ENCODE measurements around the gene RANBP1. TPM values are rescaled to one million over a fixed set of nuclear protein-coding genes. Genes with fewer than 3 reads are reported as not detected.

The RANBP1 gene
- total and polyA plus RNA-seq, 2 donors (not counting 1 experiment from before 2014, with no cell fraction given): 67.0 to 77.6 TPM

GRCh38 chr22:20160041-20160440, 44.1 kb downstream of the RANBP1 start:
- POLR2A ChIA-PET: no interaction called here
- H3K9me3 Mint-ChIP-seq (ENCODE audit: insufficient read depth): no peaks in the 10 kb centered on the region

GRCh38 chr22:20164863-20165262, 49.0 kb downstream of the RANBP1 start:
- no peak overlapping the region for H3K4me3 ChIP-seq (ENCODE audit: control extremely low read depth in 1 of 5, extremely low read depth in 1 of 5, insufficient read depth in 1 of 5, low read depth in 2 of 5, low read length in 4 of 5)
- POLR2A ChIA-PET: no interaction called here
- H3K27me3 ChIP-seq (replicated peaks in 1 of 4; ENCODE audit: control extremely low read depth in 1 of 4, control insufficient read depth in 3 of 4, insufficient read depth in 4 of 4, low read length in 3 of 4): no peaks in the 10 kb centered on the region
- WGBS (ENCODE audit: insufficient coverage): 92% methylated on average over 11 of the region's 11 CpGs
- CTCF ChIA-PET: no interaction called here
- H3K4me3 Mint-ChIP-seq: no peak overlapping the region
- no peaks in the 10 kb centered on the region for H3K36me3 ChIP-seq (replicated peaks in 1 of 2; ENCODE audit: control extremely low read depth in 1 of 2, control insufficient read depth in 1 of 2, extremely low read depth in 1 of 2, insufficient read depth in 2 of 2, low read length in 1 of 2)
- H3K27ac ChIP-seq (ENCODE audit: low read length in 2 of 2): no peak overlapping the region
- H4K20me1 ChIP-seq (ENCODE audit: control insufficient read depth, insufficient read depth, low read length, poor library complexity, severe bottlenecking): no peaks in the 10 kb centered on the region
- H3K4me2 ChIP-seq (replicated peaks; ENCODE audit: low read depth, low read length, poor library complexity, severe bottlenecking): no peak overlapping the region
- H3K4me1 Mint-ChIP-seq: no peaks in the 10 kb centered on the region
- H3K9ac ChIP-seq (ENCODE audit: low read length): no peak overlapping the region
- H3K4me1 ChIP-seq (ENCODE audit: control insufficient read depth in 2 of 2, insufficient read depth in 2 of 2, low read length in 2 of 2): no peaks in the 10 kb centered on the region
- no peak for DNase-seq
- H3K9me3 Mint-ChIP-seq (ENCODE audit: insufficient read depth): no peaks in the 10 kb centered on the region
- H3K27me3 Mint-ChIP-seq: no peaks in the 10 kb centered on the region
- intact Hi-C loops (cut with micrococcal nuclease): loop anchor here (5.0 kb wide), 1 partner anchor 62 kb away; no protein-coding TSS in a partner anchor
- no peak for ATAC-seq (ENCODE audit: low read depth)
- TF ChIP-seq EZH2 (IDR thresholded peaks at IDR 0.05; ENCODE audit: borderline replicate concordance, insufficient read depth, low read depth, low read length, poor library complexity, severe bottlenecking): no peak
- TF ChIP-seq, protein P1, sequence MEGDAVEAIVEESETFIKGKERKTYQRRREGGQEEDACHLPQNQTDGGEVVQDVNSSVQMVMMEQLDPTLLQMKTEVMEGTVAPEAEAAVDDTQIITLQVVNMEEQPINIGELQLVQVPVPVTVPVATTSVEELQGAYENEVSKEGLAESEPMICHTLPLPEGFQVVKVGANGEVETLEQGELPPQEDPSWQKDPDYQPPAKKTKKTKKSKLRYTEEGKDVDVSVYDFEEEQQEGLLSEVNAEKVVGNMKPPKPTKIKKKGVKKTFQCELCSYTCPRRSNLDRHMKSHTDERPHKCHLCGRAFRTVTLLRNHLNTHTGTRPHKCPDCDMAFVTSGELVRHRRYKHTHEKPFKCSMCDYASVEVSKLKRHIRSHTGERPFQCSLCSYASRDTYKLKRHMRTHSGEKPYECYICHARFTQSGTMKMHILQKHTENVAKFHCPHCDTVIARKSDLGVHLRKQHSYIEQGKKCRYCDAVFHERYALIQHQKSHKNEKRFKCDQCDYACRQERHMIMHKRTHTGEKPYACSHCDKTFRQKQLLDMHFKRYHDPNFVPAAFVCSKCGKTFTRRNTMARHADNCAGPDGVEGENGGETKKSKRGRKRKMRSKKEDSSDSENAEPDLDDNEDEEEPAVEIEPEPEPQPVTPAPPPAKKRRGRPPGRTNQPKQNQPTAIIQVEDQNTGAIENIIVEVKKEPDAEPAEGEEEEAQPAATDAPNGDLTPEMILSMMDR (IDR thresholded peaks at IDR 0.05): no peak
- no peak overlapping the region for H3K27ac Mint-ChIP-seq
- peaks cover 0 to 6% (median 0%) of the 10 kb centered on the region in 3 donors for H3K9me3 ChIP-seq (ENCODE audit: control extremely low read depth in 1 of 3, control insufficient read depth in 2 of 3, insufficient read depth in 1 of 3, low read length in 2 of 3)
- no peak overlapping the region for H2AFZ ChIP-seq (ENCODE audit: insufficient read depth, low read depth, low read length, poor library complexity, severe bottlenecking)
- no peaks in the 10 kb centered on the region for H3K79me2 ChIP-seq (ENCODE audit: control insufficient read depth, insufficient read depth, low read length)

More at GRCh38 chr22:20160041-20160440, 44.1 kb downstream of the RANBP1 start:
- Mint-ChIP-seq H3K27ac (no peak overlapping the region), H3K27me3 (peaks cover 10% of the 10 kb centered on the region), H3K4me1 (peaks cover 2% of the 10 kb centered on the region), H3K4me3 (no peak overlapping the region)
- Histone ChIP-seq H3K4me1 (ENCODE audit: control insufficient read depth in 2 of 2, insufficient read depth in 2 of 2, low read length in 2 of 2) (peaks cover 0 to 3% of the 10 kb centered on the region in 2 donors), H3K9ac (ENCODE audit: low read length) (no peak overlapping the region), H3K27ac (ENCODE audit: low read length in 2 of 2) (no peak overlapping the region), H3K79me2 (ENCODE audit: control insufficient read depth, insufficient read depth, low read length) (no peaks in the 10 kb centered on the region), H2AFZ (ENCODE audit: insufficient read depth, low read depth, low read length, poor library complexity, severe bottlenecking) (no peak overlapping the region), H4K20me1 (ENCODE audit: control insufficient read depth, insufficient read depth, low read length, poor library complexity, severe bottlenecking) (no peaks in the 10 kb centered on the region), H3K4me2 (replicated peaks; ENCODE audit: low read depth, low read length, poor library complexity, severe bottlenecking) (no peak overlapping the region), H3K4me3 (ENCODE audit: control extremely low read depth in 1 of 5, extremely low read depth in 1 of 5, insufficient read depth in 1 of 5, low read depth in 2 of 5, low read length in 4 of 5) (no peak overlapping the region), H3K36me3 (replicated peaks in 1 of 2; ENCODE audit: control extremely low read depth in 1 of 2, control insufficient read depth in 1 of 2, extremely low read depth in 1 of 2, insufficient read depth in 2 of 2, low read length in 1 of 2) (no peaks in the 10 kb centered on the region), H3K9me3 (ENCODE audit: control extremely low read depth in 1 of 3, control insufficient read depth in 2 of 3, insufficient read depth in 1 of 3, low read length in 2 of 3) (peaks cover 0 to 13% (median 0%) of the 10 kb centered on the region in 3 donors), H3K27me3 (replicated peaks in 1 of 4; ENCODE audit: control extremely low read depth in 1 of 4, control insufficient read depth in 3 of 4, insufficient read depth in 4 of 4, low read length in 3 of 4) (peaks cover 0 to 37% (median 10%) of the 10 kb centered on the region in 4 experiments)
- intact Hi-C loops (cut with micrococcal nuclease): no loop called here
- DNase-seq (no peak), ATAC-seq (ENCODE audit: low read depth) (no peak)
- CTCF ChIA-PET: interaction anchor here (1.8 kb wide), 1 partner anchor 125 kb away, joined by 8 read pairs; no protein-coding TSS in a partner anchor
- 74% methylated on average over 3 of the region's 10 CpGs for WGBS (ENCODE audit: insufficient coverage)
- TF ChIP-seq EZH2 (IDR thresholded peaks at IDR 0.05; ENCODE audit: borderline replicate concordance, insufficient read depth, low read depth, low read length, poor library complexity, severe bottlenecking): no peak
- TF ChIP-seq, protein P1 (IDR thresholded peaks at IDR 0.05): no peak
